Uterus (tissue), 2 donors: ENCODE results near the gene A2ML1.

Experiments used
- POLR2A ChIP-seq, 2 donors: fragments of 450-650 bp; IDR thresholded peaks; one replicate each; pipeline ENCODE4 v1.6.1; 2016; ENCODE audit warnings: antibody characterized with exemption in 2 of 2, mild to moderate bottlenecking in 1 of 2, moderate library complexity in 1 of 2
- TF ChIP-seq, protein P1 (sequence below), 4 experiments: fragments of 200-600 bp in 2 of 4; fragments of 450-650 bp in 2 of 4; sonication (generic) in 2 of 4; IDR thresholded peaks; one replicate each; pipeline ENCODE4 v1.5.1; 2016 to 2019; ENCODE audit warnings: antibody characterized with exemption in 4 of 4, mild to moderate bottlenecking in 2 of 4, moderate library complexity in 1 of 4

DNA sequence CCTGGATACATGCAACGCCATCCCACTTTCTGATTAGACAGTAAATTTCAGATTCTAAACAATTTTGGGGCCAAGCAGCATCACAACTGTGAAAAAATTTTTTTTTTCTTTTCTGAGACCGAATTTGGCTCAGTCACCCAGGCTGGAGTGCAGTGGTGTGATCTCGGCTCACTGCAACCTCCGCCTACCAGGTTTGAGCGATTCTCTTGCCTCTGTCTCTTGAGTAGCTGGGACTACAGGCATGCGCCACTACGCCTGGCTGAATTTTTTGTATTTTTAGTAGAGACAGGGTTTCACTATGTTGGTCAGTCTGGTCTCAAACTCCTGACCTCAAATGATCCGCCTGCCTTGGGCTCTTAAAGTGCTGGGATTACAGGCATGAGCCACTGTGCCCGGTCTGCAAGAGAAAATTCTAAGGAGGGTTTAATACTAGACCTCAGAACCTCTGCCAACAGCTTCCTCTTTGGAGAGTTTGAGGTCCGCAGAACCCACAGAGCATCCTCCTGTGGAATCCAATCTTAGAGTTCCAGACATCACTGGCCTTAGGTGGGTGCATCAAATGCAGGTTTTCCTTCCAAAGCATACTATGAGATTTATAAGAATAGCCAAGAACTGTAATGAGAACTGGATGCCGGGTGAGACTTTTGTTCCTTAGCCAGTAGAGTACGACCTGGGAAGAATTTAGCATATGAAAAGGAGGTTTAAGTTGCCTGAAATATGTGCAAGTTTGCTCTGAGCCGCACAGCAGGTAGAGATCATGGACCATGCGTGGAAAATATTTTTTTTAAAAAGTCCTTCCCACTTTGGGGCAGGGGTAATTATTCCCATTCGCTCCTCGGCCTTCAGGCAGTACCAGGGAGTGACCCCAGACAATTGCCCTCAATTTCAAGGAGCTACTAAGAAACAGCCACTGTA, 84.1 kb downstream of the A2ML1 start:
- TF ChIP-seq, protein P1, sequence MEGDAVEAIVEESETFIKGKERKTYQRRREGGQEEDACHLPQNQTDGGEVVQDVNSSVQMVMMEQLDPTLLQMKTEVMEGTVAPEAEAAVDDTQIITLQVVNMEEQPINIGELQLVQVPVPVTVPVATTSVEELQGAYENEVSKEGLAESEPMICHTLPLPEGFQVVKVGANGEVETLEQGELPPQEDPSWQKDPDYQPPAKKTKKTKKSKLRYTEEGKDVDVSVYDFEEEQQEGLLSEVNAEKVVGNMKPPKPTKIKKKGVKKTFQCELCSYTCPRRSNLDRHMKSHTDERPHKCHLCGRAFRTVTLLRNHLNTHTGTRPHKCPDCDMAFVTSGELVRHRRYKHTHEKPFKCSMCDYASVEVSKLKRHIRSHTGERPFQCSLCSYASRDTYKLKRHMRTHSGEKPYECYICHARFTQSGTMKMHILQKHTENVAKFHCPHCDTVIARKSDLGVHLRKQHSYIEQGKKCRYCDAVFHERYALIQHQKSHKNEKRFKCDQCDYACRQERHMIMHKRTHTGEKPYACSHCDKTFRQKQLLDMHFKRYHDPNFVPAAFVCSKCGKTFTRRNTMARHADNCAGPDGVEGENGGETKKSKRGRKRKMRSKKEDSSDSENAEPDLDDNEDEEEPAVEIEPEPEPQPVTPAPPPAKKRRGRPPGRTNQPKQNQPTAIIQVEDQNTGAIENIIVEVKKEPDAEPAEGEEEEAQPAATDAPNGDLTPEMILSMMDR (IDR thresholded peaks at IDR 0.05): no peak
- no peak for TF ChIP-seq POLR2A (IDR thresholded peaks at IDR 0.05)
